HG03097 (cell line): Measurements from ENCODE around the gene GTF2A1.
"Not testable (repeated sequence)": the region's sequence is repeated elsewhere in the genome, so short reads cannot be mapped to it uniquely, and the experiment has no call there.

Experiments used
- ATAC-seq: cut with Tn5 transposase; IDR thresholded peaks from one replicate; pipeline ENCODE4 v1.9.1; 2021; ENCODE audit not compliant: unreplicated experiment, low FRiP score

GTF2A1 gene

DNA sequence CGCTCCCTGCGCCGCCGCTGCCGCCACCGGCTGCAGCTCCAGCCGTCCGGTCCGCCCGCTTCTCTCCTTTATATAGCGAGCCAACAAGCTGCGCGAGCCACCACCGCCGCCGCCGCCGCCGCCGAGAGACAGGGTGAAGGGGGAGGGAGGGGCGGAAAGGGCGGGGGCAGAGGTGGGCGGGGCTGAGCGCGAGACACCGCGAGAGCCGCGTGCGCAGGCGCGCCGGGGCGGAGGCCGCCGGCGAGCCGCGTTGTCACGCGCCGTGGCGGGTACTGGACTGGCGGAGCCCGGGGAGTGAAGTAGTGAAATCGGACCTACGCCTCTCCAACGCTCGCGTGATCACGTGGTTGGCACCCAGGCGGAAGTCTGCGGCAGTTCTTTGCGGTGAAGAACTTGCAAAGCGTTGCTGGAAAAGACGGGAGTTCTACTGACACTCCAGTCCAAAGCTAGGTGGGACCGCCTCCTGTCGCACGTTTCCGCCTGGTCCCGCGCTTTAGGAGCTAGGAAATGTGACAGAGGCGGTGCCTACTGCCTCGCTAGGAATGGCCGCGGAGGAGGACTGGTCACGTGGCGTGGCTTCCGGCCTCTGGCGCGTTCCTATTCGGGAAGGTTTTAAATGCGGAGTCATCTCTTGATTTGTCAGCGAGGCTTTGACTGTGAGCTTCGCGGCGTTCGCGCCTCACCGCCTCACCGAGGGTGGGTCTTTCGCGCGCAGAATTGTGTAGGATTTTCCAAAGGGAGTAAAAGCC lies at the start of gene GTF2A1:
Gene GTF2A1, minus strand, starts transcription at position 130 of the 749 bp plus-strand sequence. CDS start 441 bp downstream, outside the sequence.
- peak; percentile 77 for ATAC-seq

GRCh38 chr14:81269979-81270375 lies 49.2 kb upstream of the GTF2A1 start:
- ATAC-seq = no peak

- ATAC-seq = no peak
These were observed 48.6 kb upstream of the GTF2A1 start for GRCh38 chr14:81269100-81269978.

DNA sequence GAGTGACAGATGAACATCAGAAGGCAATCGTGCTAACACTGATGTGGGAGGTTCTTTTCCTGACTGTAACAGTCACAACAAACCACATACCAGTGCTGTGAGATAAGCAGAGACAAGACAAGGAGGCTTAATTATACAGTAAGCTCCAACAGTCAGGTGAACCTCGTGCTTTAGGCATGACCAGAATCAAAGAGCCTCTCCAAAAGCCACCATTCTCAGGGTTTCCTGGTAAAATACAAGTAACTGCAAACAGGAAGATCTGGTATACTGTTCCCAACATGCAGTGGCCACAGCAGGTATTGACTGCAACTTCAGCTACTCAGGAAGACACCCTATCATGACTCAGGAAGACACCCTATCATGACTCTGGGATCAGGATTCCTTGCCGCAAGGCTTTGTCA lies 47.3 kb upstream of the GTF2A1 start:
- no peak for ATAC-seq

DNA sequence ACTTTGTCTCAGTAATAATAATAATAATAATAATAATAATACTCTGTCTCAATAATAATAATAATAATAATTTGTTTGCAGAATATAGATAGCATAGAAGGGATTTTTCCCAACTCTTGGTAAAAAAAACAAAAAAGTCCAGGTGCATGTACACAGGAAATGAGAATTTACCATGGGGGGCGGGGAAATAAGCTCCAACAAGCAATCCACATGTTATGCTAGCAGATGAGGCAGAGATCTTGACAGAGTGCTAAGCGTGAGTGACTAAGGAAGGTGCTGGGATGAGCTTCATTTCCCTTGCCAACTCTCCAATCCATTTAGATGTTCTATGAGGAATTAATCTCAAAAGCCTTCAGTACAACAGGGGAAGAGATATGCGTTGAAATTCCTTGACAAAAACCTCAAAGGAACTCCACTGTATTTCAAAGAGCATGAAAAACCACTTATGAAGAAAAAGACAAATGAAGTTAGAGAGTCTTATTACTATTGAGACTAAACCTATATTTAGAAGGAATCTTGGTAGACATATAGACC lies 44.9 kb upstream of the GTF2A1 start:
- no peak for ATAC-seq

DNA sequence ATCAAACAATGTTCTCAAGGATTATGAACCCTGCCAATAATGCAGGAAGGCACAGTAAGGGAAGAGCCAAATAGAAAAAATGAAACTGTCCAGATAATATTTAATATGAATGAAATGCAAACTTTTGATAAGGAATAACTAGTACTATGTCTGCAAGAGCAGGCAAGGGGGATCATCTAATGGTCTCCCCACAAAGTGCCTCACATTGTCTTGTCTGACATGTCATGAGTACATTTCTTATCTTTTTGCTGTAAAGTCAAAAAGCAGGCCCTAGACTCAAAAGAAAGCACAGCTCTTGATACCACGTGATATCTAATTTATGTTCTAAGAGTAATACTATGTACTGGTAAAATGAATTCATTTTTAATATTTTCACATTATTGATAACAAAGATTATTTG lies 43.9 kb upstream of the GTF2A1 start:
- ATAC-seq = no peak

DNA sequence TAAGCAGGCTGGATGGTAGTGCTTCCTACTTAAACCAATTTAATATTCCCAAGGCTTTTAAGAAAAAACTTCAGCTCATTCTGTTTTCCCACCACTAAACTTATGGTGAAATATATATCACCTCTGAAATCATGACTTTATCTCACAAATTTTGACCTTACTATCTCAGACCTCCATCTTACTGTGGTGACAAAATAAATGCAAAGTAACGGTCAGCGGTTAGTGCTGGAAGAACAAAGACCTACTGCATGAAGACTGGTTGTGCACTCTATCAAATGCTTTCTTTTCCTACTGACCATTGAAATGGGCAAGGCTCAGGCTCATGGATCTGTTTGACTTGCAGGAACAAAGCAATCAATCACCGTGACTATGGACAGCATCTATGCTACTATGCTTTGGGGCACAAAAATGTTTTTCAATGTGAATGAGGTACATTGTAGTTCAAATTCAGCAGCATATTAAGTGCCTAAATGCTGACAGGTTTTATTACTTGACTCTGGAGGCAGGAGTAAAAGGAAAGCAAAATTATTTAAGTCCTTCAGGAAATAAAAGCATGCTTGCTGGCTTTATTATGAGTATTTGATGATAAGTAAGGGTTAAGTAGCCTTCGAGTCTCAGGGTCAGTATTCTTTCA lies 43.1 kb upstream of the GTF2A1 start:
- no peak for ATAC-seq

DNA sequence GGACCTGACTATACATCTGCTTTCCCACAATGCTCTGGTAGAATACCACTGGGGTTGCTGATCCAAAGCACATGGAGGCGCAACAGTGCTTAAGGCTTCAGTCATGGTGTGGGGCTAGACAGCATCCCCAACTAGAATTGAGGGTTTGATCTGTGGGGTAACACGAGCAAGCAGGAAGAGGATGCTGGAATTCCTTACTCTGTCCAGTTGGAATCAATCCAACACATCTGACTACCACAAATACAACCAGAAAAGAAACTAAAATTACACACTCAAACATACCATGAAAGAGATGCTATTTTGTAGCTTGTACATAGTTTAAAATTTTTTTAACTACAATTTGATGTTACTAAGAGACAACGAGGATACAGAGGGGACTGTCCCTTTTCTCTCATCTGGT lies 40.4 kb upstream of the GTF2A1 start:
- ATAC-seq = no peak

DNA sequence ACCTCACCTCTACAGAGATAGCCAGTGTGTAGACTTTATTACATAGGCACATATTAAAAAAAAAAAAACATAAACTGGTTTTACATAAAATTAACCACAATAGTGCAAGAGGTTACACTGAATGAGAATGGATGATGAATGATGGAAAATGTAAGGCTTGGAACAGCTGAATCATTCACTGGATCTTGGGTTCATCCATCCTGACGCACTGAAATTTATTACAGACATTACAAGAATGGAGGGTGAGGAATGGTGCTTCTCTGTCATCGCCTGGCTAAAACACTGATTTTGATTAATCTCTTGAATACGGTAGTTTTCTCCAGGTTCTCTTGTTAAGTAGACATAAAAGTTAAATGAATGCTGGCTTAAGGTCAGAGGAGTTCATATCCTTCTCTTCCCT lies 40.0 kb upstream of the GTF2A1 start:
- ATAC-seq = no peak

GRCh38 chr14:81256289-81256960 lies 35.7 kb upstream of the GTF2A1 start:
- no peak for ATAC-seq

GRCh38 chr14:81252278-81252677 lies 31.5 kb upstream of the GTF2A1 start:
- no peak for ATAC-seq

- ATAC-seq = no peak
These were observed 26.6 kb upstream of the GTF2A1 start for GRCh38 chr14:81247271-81247766.

GRCh38 chr14:81246461-81247270 lies 25.9 kb upstream of the GTF2A1 start:
- no peak for ATAC-seq

- ATAC-seq = no peak
These were observed 25.0 kb upstream of the GTF2A1 start for GRCh38 chr14:81245771-81246170.

- ATAC-seq = not testable (repeated sequence)
These were observed 23.7 kb upstream of the GTF2A1 start for GRCh38 chr14:81244431-81244830.

DNA sequence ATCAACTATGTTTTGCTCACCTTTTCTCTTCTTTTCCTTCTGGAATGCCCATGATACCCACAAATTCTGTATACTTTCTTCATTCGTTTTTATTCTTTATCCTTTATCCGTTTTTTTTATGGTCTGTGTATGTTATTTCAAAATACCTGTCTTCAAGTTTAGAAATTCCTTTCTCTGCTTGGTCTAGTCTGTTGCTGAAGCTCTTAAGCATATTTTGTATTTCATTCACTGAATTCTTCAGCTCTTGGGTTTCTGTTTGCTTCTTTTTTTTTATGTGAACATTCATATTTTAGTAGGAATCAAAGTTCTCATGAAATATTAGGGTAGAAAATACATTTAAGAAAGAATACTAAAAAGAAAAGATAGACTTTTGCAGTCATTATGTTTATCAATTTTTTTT lies 22.7 kb upstream of the GTF2A1 start:
- no peak for ATAC-seq

DNA sequence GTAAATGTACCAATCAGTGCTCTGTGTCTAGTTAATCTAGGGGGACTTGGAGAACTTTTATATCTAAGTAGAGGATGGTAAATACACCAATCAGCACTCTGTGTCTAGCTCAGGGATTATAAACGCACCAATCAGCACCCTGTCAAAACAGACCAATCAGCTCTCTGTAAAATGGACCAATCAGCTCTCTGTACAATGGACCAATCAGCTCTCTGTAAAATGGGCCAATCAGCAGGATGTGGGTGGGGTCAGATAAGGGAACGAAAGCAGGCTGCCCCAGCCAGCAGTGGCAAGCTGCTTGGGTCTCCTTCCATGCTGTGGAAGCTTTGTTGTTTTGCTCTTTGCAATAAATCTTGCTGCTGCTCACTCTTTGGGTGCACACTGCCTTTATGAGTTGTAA lies 16.1 kb upstream of the GTF2A1 start:
- not testable (repeated sequence) for ATAC-seq

DNA sequence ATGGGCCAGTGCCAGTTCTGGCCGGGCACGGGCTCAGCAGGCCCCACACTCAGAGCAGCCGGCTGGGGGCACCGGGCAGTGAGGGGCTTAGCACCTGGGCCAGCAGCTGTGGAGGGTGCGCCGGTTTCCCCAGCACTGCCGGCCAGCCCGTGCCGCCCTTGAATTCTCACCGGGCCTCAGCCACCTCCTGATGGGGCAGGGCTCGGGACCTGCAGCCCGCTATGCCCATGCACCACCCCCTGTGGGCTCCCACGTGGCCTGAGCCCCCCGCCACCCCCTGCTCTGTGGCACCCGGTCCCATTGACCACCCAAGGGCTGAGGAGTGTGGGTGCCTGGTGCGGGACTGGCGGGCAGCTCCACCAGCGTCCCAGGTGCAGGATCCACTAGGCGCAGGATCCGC lies 15.4 kb upstream of the GTF2A1 start:
- ATAC-seq = no peak

- no peak for ATAC-seq
These were observed 14.3 kb upstream of the GTF2A1 start for GRCh38 chr14:81235096-81235495.
